ENCODE measurements around the gene GPR63. TPM values are rescaled to one million over a fixed set of nuclear protein-coding genes. Genes with fewer than 3 reads are reported as not detected.

The GPR63 gene
- total and polyA plus RNA-seq, 10 donors, result 0.02 to 1.2 (median 0.54) TPM

GRCh38 chr6:96814625-96815024 is 22.7 kb downstream of the GPR63 start:
- intact Hi-C loops (cut with DNase I; ENCODE audit: low total_unique reads), result no loop called here
- H3K27me3 ChIP-seq (replicated peaks in 1 of 7), result no peaks in the 10 kb centered on the region
- WGBS, 5 donors, result 92 to 98% (median 96%) methylated on average over 1 of the region's 1 CpG

DNA sequence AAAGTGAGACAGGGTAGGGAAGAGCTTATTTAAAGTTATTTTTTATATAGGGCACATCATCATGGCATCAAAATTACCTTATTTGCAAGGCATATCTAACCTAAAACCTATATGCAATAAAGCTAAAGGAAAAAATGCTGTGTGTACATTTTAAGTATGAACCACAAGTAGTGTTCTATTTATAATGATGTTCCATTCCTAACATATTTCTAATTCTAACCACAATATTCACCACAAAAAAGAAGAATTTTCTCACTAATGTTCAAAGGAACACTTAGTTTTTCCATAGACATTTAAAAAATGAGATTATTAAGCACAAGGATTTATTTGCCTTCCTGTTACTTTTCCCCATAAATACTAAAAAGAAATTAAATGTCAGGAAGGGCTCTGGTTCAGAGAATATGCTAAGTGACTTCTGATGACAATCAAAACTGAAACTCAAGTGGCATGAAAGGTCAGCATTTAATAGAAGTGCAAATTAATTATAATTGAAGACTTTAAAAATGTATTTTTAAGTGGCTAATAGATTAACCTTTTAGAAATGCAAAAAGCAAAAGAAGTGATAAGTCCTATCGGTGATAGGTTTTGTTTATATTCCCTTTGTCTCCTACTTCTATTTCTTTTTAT is 25.1 kb downstream of the GPR63 start:
- no peak for DNase-seq
- no peak for TF ChIP-seq POLR2AphosphoS5 (IDR thresholded peaks at IDR 0.05)
- no peak for TF ChIP-seq POLR2A (IDR thresholded peaks at IDR 0.05)
- TF ChIP-seq, protein P1, sequence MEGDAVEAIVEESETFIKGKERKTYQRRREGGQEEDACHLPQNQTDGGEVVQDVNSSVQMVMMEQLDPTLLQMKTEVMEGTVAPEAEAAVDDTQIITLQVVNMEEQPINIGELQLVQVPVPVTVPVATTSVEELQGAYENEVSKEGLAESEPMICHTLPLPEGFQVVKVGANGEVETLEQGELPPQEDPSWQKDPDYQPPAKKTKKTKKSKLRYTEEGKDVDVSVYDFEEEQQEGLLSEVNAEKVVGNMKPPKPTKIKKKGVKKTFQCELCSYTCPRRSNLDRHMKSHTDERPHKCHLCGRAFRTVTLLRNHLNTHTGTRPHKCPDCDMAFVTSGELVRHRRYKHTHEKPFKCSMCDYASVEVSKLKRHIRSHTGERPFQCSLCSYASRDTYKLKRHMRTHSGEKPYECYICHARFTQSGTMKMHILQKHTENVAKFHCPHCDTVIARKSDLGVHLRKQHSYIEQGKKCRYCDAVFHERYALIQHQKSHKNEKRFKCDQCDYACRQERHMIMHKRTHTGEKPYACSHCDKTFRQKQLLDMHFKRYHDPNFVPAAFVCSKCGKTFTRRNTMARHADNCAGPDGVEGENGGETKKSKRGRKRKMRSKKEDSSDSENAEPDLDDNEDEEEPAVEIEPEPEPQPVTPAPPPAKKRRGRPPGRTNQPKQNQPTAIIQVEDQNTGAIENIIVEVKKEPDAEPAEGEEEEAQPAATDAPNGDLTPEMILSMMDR (IDR thresholded peaks at IDR 0.05 in 8 of 11, conservative IDR thresholded peaks at IDR 0.05 in 3 of 11), result no peak
- Histone ChIP-seq H3K4me1 (no peaks in the 10 kb centered on the region), H3K9me3 (no peaks in the 10 kb centered on the region), H3K27me3 (replicated peaks in 1 of 7) (no peaks in the 10 kb centered on the region), H3K27ac (no peak overlapping the region), H3K36me3 (no peaks in the 10 kb centered on the region), H3K4me3 (no peak overlapping the region)
- 68 to 91% (median 82%) methylated on average over 1 of the region's 1 CpG for WGBS, 5 donors
- intact Hi-C loops (cut with DNase I; ENCODE audit: low total_unique reads), result no loop called here

More at GRCh38 chr6:96814625-96815024, 22.7 kb downstream of the GPR63 start:
- Histone ChIP-seq H3K4me3 (no peak overlapping the region), H3K36me3 (no peaks in the 10 kb centered on the region), H3K9me3 (no peaks in the 10 kb centered on the region), H3K4me1 (no peaks in the 10 kb centered on the region), H3K27ac (no peak overlapping the region)
- TF ChIP-seq POLR2A (IDR thresholded peaks at IDR 0.05), result no peak
- no peak for TF ChIP-seq POLR2AphosphoS5 (IDR thresholded peaks at IDR 0.05)
- TF ChIP-seq, protein P1 (IDR thresholded peaks at IDR 0.05 in 8 of 11, conservative IDR thresholded peaks at IDR 0.05 in 3 of 11), result no peak
- DNase-seq, result no peak

DNA sequence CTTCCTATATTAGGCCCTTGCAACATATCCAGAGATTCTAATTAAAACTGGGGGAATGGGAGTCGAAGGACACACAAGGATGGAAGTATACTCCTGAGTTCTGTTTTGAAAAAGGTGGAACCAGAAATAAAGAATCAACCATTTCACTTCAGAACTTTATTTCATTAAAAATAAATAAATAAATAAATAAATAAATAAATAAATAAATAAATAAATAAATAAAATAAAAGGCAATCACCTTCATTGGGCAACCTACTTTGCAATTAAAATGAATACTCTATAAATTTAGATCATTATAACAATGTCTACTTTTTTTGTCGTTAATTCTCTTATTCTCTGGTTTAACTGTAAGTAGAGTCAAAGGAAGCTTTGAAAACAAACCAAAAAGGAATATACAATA is 25.6 kb downstream of the GPR63 start:
- TF ChIP-seq, protein P1 (IDR thresholded peaks at IDR 0.05 in 8 of 11, conservative IDR thresholded peaks at IDR 0.05 in 3 of 11), result no peak
- no peak for TF ChIP-seq POLR2A (IDR thresholded peaks at IDR 0.05)
- TF ChIP-seq POLR2AphosphoS5 (IDR thresholded peaks at IDR 0.05), result no peak
- intact Hi-C loops (cut with DNase I; ENCODE audit: low total_unique reads), result no loop called here
- Histone ChIP-seq H3K9me3 (no peaks in the 10 kb centered on the region), H3K4me1 (no peaks in the 10 kb centered on the region), H3K27ac (no peak overlapping the region), H3K27me3 (replicated peaks in 1 of 7) (no peaks in the 10 kb centered on the region), H3K36me3 (no peaks in the 10 kb centered on the region), H3K4me3 (no peak overlapping the region)
- no peak for DNase-seq
- WGBS, 5 donors, result 83 to 97% (median 88%) methylated on average over 2 of the region's 2 CpGs

DNA sequence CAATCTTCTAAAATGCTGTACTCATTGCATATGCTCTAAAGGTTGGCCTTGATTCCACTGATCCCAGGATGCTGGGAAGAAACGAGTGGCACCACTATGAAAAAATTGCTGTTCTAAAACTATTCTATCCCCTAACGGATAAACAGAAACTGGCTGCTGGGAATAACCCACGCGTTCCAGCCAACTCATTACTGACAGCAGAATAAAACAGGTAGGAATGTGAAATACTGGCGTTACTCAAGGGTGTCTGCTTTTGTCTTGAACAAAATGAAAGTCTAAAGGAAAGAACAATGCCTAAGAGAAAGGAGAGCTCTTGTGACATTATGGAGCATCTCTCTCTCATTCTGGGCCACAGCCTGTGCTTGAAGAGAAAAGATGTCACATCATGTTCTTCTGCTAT is 26.1 kb downstream of the GPR63 start:
- no peak overlapping the region for H3K4me3 ChIP-seq
- no peak for DNase-seq
- TF ChIP-seq POLR2AphosphoS5 (IDR thresholded peaks at IDR 0.05) (no peak), POLR2A (IDR thresholded peaks at IDR 0.05) (no peak)
- TF ChIP-seq, protein P1 (IDR thresholded peaks at IDR 0.05 in 8 of 11, conservative IDR thresholded peaks at IDR 0.05 in 3 of 11), result no peak
- H3K27me3 ChIP-seq (replicated peaks in 1 of 7), result no peaks in the 10 kb centered on the region
- H3K27ac ChIP-seq, result no peak overlapping the region
- WGBS, 5 donors, result 84 to 95% (median 90%) methylated on average over 5 of the region's 5 CpGs
- no peaks in the 10 kb centered on the region for H3K36me3 ChIP-seq
- no peaks in the 10 kb centered on the region for H3K9me3 ChIP-seq
- intact Hi-C loops (cut with DNase I; ENCODE audit: low total_unique reads), result no loop called here
- no peaks in the 10 kb centered on the region for H3K4me1 ChIP-seq

Data from spleen (tissue), 11 donors.